Mucosa of stomach (tissue), 1 donor: ENCODE data around the gene HAO2.

Experiments used
- H3K27me3 ChIP-seq: one replicate; pipeline ENCODE4 v1.7.0; 2013; ENCODE audit warnings: mild to moderate bottlenecking, low read length; ENCODE audit not compliant: control insufficient read depth, insufficient read depth
- H3K36me3 ChIP-seq: one replicate; pipeline ENCODE4 v1.7.0; 2013; ENCODE audit warnings: low read length; ENCODE audit not compliant: control insufficient read depth, insufficient read depth
- H3K4me1 ChIP-seq: one replicate; pipeline ENCODE4 v1.7.0; 2013; ENCODE audit warnings: mild to moderate bottlenecking, low read length; ENCODE audit not compliant: control insufficient read depth, insufficient read depth
- H3K4me3 ChIP-seq: one replicate; pipeline ENCODE4 v1.7.0; 2013; ENCODE audit warnings: low read length
- H3K9ac ChIP-seq: one replicate; pipeline ENCODE4 v1.7.0; 2013; ENCODE audit warnings: mild to moderate bottlenecking, low read length, moderate library complexity
- H3K9me3 ChIP-seq: one replicate; pipeline ENCODE4 v1.7.0; 2013; ENCODE audit warnings: mild to moderate bottlenecking, low read length, moderate library complexity; ENCODE audit not compliant: control insufficient read depth
- donor health status: Pancreatic carcinoma.

The HAO2 gene

DNA sequence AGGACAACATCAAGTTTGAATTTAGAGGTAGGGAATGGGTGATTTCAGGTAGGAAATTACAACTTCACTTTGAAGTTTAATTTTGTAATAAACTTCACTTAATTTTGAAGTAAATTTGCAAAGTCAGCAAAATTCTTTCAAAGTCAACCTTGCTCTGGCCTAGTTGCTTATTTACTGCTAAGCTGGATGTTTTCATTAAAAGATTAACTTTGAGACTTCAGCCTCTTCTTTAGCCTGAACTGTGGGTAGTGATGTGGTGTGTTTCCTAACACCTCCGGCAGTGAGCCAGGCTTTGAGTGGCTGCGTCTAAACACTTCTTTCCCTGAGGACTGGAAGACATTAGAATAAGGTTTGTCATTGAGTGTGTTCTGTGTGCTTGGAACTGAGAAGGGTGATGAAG lies at the start of gene HAO2:
TSS of gene HAO2 (plus strand) at position 232 of the 400 bp plus-strand sequence. CDS start 12,301 bp downstream, outside the sequence.
- Histone ChIP-seq H3K4me3 (no peak within 1 kb of the TSS), H3K9me3 (no peaks in the 10 kb centered on the region), H3K36me3 (no peaks in the 10 kb centered on the region), H3K4me1 (no peaks in the 10 kb centered on the region), H3K9ac (no peak within 1 kb of the TSS), H3K27me3 (no peaks in the 10 kb centered on the region)

DNA sequence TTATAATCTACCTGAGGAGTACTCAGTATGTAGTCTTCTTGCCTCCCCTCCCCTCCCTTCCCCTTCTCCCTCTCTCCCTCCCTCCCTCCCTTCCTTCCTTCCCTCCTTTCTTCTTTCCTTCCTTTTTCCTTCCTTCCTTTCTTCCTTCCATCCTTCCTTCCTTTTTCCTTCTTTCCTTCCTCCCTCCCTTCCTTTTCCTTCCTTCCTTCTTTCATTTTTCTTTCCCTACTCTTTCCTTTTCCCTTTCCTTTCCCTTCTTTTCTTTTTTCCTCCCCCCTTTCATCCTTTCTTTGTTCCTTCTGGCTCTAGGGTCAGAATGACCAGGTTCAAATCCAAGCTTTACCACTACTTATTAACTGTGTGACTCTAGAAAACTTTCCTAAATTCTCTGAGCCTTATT lies 48.5 kb upstream of the HAO2 start:
- Histone ChIP-seq H3K36me3 (no peaks in the 10 kb centered on the region), H3K9me3 (no peaks in the 10 kb centered on the region), H3K9ac (no peak overlapping the region), H3K4me3 (no peak overlapping the region), H3K4me1 (no peaks in the 10 kb centered on the region), H3K27me3 (no peaks in the 10 kb centered on the region)

DNA sequence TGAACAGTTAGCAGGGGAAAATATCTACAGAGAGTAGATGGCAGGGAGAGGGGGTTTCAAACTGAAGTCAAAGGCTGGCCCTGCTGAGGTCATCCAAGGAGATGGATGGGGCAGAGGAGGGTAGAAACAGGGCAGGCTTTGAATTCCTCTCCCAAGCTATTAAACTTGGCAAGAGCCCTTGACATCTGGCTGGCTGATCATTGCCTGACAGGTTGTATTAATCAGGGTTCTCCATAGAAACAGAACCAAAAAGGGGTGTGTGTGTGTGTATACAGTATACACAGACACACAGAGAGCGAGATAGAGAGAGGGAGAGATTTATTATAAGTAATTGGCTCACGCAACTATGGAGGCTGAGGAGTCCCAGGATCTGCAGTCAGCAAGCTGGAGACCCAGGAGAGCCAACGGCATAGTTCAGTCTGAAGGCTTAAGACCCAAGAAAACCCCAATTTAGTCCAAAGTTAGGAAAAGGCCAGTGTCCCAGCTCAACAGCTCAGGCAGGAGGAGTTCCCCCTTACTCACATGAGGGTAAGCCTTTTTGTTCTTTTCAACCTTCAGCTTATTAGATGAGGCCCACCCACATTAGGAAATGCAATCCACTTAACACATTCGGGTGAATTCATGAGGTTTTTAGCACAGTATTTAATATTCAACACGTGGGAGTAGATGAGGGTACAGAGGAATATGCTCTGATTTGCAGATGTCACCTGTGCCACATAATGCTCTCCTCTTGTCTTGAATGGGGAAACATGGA lies 46.7 kb upstream of the HAO2 start:
- Histone ChIP-seq H3K9ac (no peak overlapping the region), H3K9me3 (no peaks in the 10 kb centered on the region), H3K4me1 (no peaks in the 10 kb centered on the region), H3K36me3 (no peaks in the 10 kb centered on the region), H3K27me3 (no peaks in the 10 kb centered on the region), H3K4me3 (no peak overlapping the region)

GRCh38 chr1:119323216-119323982 lies 45.2 kb upstream of the HAO2 start:
- no peaks in the 10 kb centered on the region for H3K36me3 ChIP-seq
- H3K27me3 ChIP-seq = no peaks in the 10 kb centered on the region
- H3K4me1 ChIP-seq = peaks cover 5% of the 10 kb centered on the region
- no peaks in the 10 kb centered on the region for H3K9me3 ChIP-seq
- no peak overlapping the region for H3K9ac ChIP-seq
- no peak overlapping the region for H3K4me3 ChIP-seq

DNA sequence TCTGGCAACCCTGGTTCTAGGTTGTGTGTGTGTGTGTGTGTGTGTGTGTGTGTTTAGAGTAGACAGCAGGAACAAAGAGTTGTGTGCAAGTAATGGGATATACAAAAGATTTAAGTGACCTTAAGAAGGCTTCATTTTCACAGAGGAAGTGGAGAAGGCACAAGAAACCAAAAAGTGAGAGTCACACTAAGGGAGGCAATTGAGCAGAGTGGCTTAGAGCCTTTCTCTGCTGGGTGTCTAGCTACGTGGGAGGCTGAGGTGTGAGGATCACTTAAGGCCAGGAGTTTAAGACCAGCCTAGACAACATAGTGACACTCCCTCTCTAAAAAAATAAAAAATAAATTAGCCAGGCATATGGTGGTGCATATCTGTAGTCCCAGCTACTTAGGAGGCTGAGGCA lies 44.4 kb upstream of the HAO2 start:
- Histone ChIP-seq H3K9ac (no peak overlapping the region), H3K9me3 (no peaks in the 10 kb centered on the region), H3K4me1 (peaks cover 5% of the 10 kb centered on the region), H3K36me3 (no peaks in the 10 kb centered on the region), H3K4me3 (no peak overlapping the region), H3K27me3 (no peaks in the 10 kb centered on the region)

DNA sequence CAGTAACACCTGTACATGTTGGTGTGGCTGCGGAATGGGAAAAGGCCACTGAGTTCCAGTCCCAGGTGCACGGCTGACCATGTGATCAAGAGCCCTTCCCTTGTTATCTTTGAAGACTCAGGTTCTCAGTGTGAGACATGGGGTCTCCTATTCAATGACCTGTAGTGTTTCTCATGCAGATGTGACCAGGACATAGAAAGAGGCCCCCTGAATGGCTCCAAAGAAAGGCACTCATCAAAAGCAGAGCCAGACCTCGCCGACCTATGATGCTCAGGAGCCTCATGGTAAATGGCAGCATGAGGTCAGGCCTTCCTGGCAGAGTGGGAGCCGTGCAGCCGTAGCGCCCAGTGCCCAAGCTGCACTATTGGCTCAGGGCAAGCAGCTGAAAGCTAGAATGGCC lies 42.3 kb upstream of the HAO2 start:
- H3K36me3 ChIP-seq = no peaks in the 10 kb centered on the region
- peaks cover 5% of the 10 kb centered on the region for H3K4me1 ChIP-seq
- no peaks in the 10 kb centered on the region for H3K27me3 ChIP-seq
- no peak overlapping the region for H3K4me3 ChIP-seq
- no peak overlapping the region for H3K9ac ChIP-seq
- H3K9me3 ChIP-seq = no peaks in the 10 kb centered on the region

DNA sequence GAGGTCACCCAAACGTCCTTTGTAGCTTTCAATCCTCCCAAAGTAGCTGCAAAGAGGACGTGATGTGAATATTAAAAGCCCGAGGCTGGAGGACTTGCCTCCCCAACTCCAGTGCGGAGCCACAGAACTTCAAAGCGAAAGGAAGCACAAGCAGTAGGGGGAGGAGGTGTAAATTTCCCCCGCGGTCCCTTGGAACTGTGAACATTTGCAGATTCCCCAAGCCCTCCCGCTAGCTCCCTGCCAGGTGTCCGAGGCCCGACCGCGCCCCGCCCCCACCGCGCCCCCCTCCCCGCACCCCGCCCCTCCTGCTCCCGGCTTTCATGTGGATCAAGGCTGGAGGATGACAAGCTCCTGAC lies 41.5 kb upstream of the HAO2 start:
- Histone ChIP-seq H3K36me3 (no peaks in the 10 kb centered on the region), H3K4me3 (no peak overlapping the region), H3K4me1 (peaks cover 5% of the 10 kb centered on the region), H3K9ac (no peak overlapping the region), H3K27me3 (no peaks in the 10 kb centered on the region), H3K9me3 (no peaks in the 10 kb centered on the region)

DNA sequence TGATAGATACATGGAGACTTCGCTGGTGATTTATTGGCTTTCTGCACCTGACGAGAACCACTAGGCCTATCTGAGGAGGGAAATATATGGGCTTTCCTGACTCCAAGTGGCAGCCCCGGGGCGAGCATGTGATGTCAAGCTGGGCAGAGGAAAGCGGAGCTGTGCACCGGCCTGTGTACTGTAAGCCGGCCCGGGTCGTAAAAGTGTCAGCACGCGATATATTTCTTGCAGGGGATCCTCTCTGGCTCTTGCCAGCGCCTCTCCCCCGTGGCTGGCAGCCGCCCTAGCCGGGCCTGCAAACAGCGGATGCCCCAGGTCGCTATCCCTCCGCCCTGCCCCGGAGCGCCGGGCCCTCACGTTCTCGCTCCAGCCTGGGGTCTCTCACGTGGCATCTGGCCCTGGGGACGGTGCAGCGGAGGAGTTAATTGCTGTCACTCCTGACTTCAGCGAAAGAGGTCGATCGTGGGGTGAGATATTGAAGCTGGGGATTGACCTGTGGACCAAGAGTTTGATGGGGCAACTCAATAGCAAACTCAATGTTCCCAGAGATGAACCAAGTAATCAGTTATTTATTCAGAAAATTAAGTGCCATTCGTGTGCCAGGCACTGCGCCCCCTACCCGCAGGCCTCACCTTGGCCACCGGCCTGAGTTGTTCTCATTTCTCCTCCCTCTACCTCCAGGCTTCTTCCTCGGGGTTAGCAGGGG lies 41.0 kb upstream of the HAO2 start:
- peak overlapping the region; percentile 12 for H3K9ac ChIP-seq
- H3K9me3 ChIP-seq = no peaks in the 10 kb centered on the region

GRCh38 chr1:119329541-119330461 lies 38.8 kb upstream of the HAO2 start:
- Histone ChIP-seq H3K4me3 (no peak overlapping the region), H3K36me3 (no peaks in the 10 kb centered on the region)

More for the DNA sequence above, 41.0 kb upstream of the HAO2 start:
- Histone ChIP-seq H3K4me1 (peaks cover 5% of the 10 kb centered on the region), H3K4me3 (no peak overlapping the region), H3K36me3 (no peaks in the 10 kb centered on the region), H3K27me3 (no peaks in the 10 kb centered on the region)

GRCh38 chr1:119330466-119331189 lies 38.0 kb upstream of the HAO2 start:
- Histone ChIP-seq H3K4me3 (no peak overlapping the region), H3K36me3 (no peaks in the 10 kb centered on the region), H3K9ac (no peak overlapping the region), H3K27me3 (no peaks in the 10 kb centered on the region), H3K9me3 (no peaks in the 10 kb centered on the region), H3K4me1 (peaks cover 5% of the 10 kb centered on the region)

More at GRCh38 chr1:119329541-119330461, 38.8 kb upstream of the HAO2 start:
- Histone ChIP-seq H3K27me3 (no peaks in the 10 kb centered on the region), H3K9me3 (no peaks in the 10 kb centered on the region), H3K4me1 (peaks cover 5% of the 10 kb centered on the region), H3K9ac (no peak overlapping the region)

DNA sequence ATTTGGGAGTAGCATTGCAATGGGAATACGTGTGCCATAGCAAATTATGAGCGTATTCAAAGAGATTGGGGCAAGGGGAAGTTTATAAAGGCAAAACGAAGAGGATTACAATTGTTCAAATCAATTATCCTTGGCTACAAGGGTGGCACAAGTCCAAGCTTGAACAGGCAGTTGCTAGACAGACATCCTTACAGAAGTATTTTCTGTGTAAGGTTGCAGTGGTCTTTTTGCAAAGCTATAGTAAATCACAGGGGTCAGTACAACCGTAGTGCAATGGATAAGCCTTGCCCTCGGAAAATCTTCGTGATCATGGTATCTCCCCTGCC lies 37.4 kb upstream of the HAO2 start:
- no peaks in the 10 kb centered on the region for H3K36me3 ChIP-seq
- H3K4me1 ChIP-seq = peaks cover 5% of the 10 kb centered on the region
- no peaks in the 10 kb centered on the region for H3K9me3 ChIP-seq
- no peak overlapping the region for H3K9ac ChIP-seq
- no peaks in the 10 kb centered on the region for H3K27me3 ChIP-seq
- H3K4me3 ChIP-seq = no peak overlapping the region
